GM21737 (cell line): ENCODE measurements around the gene IL24.

Source experiments
- ATAC-seq: cut with Tn5 transposase; IDR thresholded peaks from one replicate; pipeline ENCODE4 v1.9.1; 2021; ENCODE audit warnings: mild to moderate bottlenecking, moderate library complexity; ENCODE audit not compliant: unreplicated experiment

IL24 gene

GRCh38 chr1:206878456-206878855 is 18.8 kb upstream of the IL24 start:
- no peak for ATAC-seq

GRCh38 chr1:206880314-206880713 is 16.9 kb upstream of the IL24 start:
- no peak for ATAC-seq

- no peak for ATAC-seq
These were observed 14.7 kb upstream of the IL24 start for GRCh38 chr1:206882555-206882954.

- no peak for ATAC-seq
These were observed 14.1 kb upstream of the IL24 start for GRCh38 chr1:206883160-206883559.

- no peak for ATAC-seq
These were observed 13.4 kb upstream of the IL24 start for GRCh38 chr1:206883876-206884275.

- no peak for ATAC-seq
These were observed 11.7 kb upstream of the IL24 start for GRCh38 chr1:206885341-206886060.

GRCh38 chr1:206886831-206887230 is 10.4 kb upstream of the IL24 start:
- no peak for ATAC-seq

GRCh38 chr1:206887701-206888100 is 9.5 kb upstream of the IL24 start:
- no peak for ATAC-seq

GRCh38 chr1:206890125-206891060 is 6.8 kb upstream of the IL24 start:
- no peak for ATAC-seq

GRCh38 chr1:206891412-206891811 is 5.8 kb upstream of the IL24 start:
- ATAC-seq = no peak

- no peak for ATAC-seq
These were observed 4.8 kb upstream of the IL24 start for GRCh38 chr1:206892351-206892984.

- no peak for ATAC-seq
These were observed 3.9 kb upstream of the IL24 start for GRCh38 chr1:206893380-206893779.

GRCh38 chr1:206895325-206895724 is 1.9 kb upstream of the IL24 start:
- ATAC-seq = no peak

- no peak for ATAC-seq
These were observed 1.4 kb upstream of the IL24 start for GRCh38 chr1:206895837-206896242.

GRCh38 chr1:206896261-206896660 is 982 bp upstream of the IL24 start:
- no peak for ATAC-seq

GRCh38 chr1:206898089-206898914 is 1.1 kb downstream of the IL24 start:
- ATAC-seq = no peak

- ATAC-seq = no peak
These were observed 1.7 kb downstream of the IL24 start for GRCh38 chr1:206898915-206899431.

GRCh38 chr1:206899717-206900116 is 2.5 kb downstream of the IL24 start:
- no peak for ATAC-seq

- ATAC-seq = no peak
These were observed 2.9 kb downstream of the IL24 start for GRCh38 chr1:206900149-206900548.

GRCh38 chr1:206901944-206902343 is 4.7 kb downstream of the IL24 start:
- ATAC-seq = no peak
